NCI-H1417 (cell line): ENCODE data around the gene XPNPEP2.

Experiments used
- DNase-seq, 3 experiments: peaks; one replicate each; lab custom pipeline; 2025; lab: John Stamatoyannopoulos, UW

XPNPEP2 gene

GRCh38 chrX:129779747-129780146, 41.0 kb downstream of the XPNPEP2 start, which contains the start of gene SASH3:
SASH3 (plus strand) TSS chrX:129779949; CDS start chrX:129780098, 149 bp downstream.
- DNase-seq, result no peak

- DNase-seq, result no peak
Observed at GRCh38 chrX:129780441-129781105, 41.8 kb downstream of the XPNPEP2 start.

- DNase-seq, result no peak
Observed at GRCh38 chrX:129781134-129781672, 42.4 kb downstream of the XPNPEP2 start.

GRCh38 chrX:129781680-129782495, 43.1 kb downstream of the XPNPEP2 start:
- no peak for DNase-seq

- DNase-seq, result no peak
Observed at GRCh38 chrX:129782706-129783105, 43.9 kb downstream of the XPNPEP2 start.

GRCh38 chrX:129783291-129783713, 44.5 kb downstream of the XPNPEP2 start:
- DNase-seq, result no peak

- no peak for DNase-seq
Observed at GRCh38 chrX:129784371-129784770, 45.6 kb downstream of the XPNPEP2 start.

- no peak for DNase-seq
Observed at GRCh38 chrX:129785160-129785947, 46.6 kb downstream of the XPNPEP2 start.

- DNase-seq, result no peak
Observed at GRCh38 chrX:129786210-129786651, 47.5 kb downstream of the XPNPEP2 start.

- DNase-seq, result no peak
Observed at GRCh38 chrX:129787336-129788055, 48.7 kb downstream of the XPNPEP2 start.

- DNase-seq, result no peak
Observed at GRCh38 chrX:129788527-129788926, 49.7 kb downstream of the XPNPEP2 start.

GRCh38 chrX:129790146-129790545, 51.4 kb downstream of the XPNPEP2 start:
- DNase-seq, result no peak

- DNase-seq, result no peak
Observed at GRCh38 chrX:129790808-129791207, 52.0 kb downstream of the XPNPEP2 start.

GRCh38 chrX:129791336-129791735, 52.6 kb downstream of the XPNPEP2 start:
- DNase-seq, result no peak

- DNase-seq, result no peak
Observed at GRCh38 chrX:129791961-129792570, 53.3 kb downstream of the XPNPEP2 start.

- no peak for DNase-seq
Observed at GRCh38 chrX:129792586-129793291, 54.0 kb downstream of the XPNPEP2 start.

GRCh38 chrX:129793604-129794191, 54.9 kb downstream of the XPNPEP2 start:
- no peak for DNase-seq

- no peak for DNase-seq
Observed at GRCh38 chrX:129795584-129795983, 56.8 kb downstream of the XPNPEP2 start.

GRCh38 chrX:129797251-129797906, 58.6 kb downstream of the XPNPEP2 start:
- DNase-seq, result no peak
